ENCODE data around the gene CSNK1D.
A peak's percentile ranks its signal among the peaks of the same experiment; 100 is the strongest.

CSNK1D gene

DNA sequence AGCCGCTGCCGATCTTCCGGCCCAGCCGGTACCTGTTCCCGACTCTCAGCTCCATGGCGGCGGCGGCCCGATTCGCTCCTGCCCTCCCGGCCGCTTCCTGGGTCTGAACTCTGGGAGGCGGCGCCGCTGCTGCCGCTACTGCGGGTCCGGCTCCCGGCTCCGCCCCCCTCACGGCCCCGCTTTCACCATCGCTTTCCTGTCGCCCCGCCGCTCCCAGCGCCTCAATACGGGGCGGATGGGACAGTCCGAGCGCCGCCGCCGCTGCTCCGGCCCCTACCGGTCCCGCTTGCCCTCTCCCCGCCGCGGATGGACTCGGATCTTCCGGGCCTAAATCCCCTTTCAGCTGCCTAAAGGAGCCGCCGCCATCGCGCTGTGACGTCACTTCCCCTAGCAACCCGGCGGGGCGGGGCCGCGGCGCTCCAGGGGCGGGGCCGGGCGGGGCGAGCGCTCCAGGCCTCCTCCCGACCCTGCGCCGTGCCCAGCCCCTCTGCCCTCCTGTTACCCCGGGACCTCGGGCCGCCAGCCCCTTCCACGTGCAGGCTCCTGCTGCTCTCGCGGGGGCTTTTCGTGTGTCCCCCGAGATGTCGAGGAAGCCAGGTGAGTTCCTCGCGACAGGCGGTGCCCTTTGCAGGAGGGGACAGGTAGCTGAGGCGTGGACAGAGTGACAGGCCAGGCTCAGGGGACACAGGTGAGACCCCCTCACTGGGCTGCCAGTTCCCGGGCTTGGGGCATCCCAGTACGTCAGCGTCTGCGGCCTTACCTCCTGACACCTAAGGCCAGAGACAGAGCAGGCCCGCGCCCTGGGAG lies at the start of gene CSNK1D:
CSNK1D (minus strand) TSS at position 374 of the 807 bp plus-strand sequence; CDS start at position 55, 319 bp downstream.
- Histone ChIP-seq H2AFZ (ENCODE audit: low read depth, low read length) (peak within 1 kb of the TSS; percentile 75), H3K4me1 (ENCODE audit: insufficient read depth, low read length) (peaks cover 48% of the 10 kb centered on the region), H3K79me2 (ENCODE audit: insufficient read depth, low read length) (peaks cover 49% of the 10 kb centered on the region), H3K9me3 (ENCODE audit: insufficient read depth, low read length, severe bottlenecking) (no peaks in the 10 kb centered on the region), H4K20me1 (ENCODE audit: insufficient read depth, low read length) (peaks cover 41% of the 10 kb centered on the region), H3K4me3 (ENCODE audit: low read depth in 1 of 2, low read length in 2 of 2) (peak within 1 kb of the TSS; percentile 75 to 86), H3K4me2 (ENCODE audit: insufficient read depth, low read length) (peak within 1 kb of the TSS; percentile 98), H3K27ac (ENCODE audit: low read length) (peak within 1 kb of the TSS; percentile 86), H3K36me3 (ENCODE audit: insufficient read depth, low read length) (peaks cover 41% of the 10 kb centered on the region), H3K27me3 (ENCODE audit: insufficient read depth, low read length, poor library complexity) (no peaks in the 10 kb centered on the region), H3K9ac (ENCODE audit: low read depth, low read length) (peak within 1 kb of the TSS; percentile 86)
- DNase-seq = peak; percentile 93
- TF ChIP-seq EZH2 (IDR thresholded peaks at IDR 0.05; ENCODE audit: borderline replicate concordance, low read depth, low read length, severe bottlenecking) = no peak
- no peak for TF ChIP-seq CTCF (IDR thresholded peaks at IDR 0.05; ENCODE audit: borderline replicate concordance, extremely low read depth, low read length, poor library complexity, severe bottlenecking)
- ATAC-seq (ENCODE audit: insufficient read depth, low read depth) = peak; percentile 87

DNA sequence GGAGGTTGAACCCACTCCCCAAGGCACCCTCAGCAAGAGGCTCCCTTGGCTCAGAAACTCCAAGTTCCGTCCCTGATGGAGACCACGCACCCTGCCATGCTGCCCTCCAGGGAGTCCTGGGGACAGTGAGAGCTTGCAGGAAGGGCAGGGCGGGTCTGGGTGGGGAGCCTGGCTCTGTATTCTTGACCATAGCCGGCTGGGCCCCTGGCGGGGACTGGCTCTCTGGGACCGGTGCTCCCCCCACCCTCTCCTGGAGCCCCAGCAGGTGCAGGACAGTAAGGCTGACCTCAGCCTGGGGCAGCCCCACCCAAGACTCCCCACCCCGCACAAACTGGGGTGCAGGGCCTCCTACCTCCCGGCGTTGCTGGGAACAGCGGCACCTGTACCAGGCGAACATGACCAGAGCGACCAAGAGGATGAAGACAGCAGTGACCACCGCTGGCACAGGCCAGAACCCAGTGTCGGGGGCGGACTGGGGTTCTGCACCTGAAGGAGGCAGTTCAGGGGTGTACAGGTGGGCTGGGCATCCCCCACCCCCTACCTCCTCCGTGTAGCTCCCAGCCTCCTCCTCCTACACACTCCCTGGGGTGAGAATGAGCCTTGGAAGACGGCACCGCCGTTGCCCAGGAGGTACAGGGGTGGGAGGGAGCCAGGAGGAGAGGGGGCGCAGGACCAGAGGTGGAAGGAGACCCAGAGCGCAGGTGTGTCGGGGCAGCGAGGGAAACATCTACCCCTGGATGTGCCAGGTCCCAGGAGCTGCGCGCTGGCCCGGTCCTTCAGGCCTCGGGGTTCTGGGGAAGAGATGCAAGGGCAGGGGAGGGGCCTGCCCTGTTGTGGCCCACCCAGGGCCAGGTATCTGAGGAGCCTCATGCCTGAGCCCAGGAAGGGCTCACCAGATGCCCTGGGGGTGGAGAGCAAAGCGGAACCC lies 49.3 kb upstream of the CSNK1D start:
- peaks cover 5% of the 10 kb centered on the region for H3K79me2 ChIP-seq (ENCODE audit: insufficient read depth, low read length)
- H3K4me3 ChIP-seq (ENCODE audit: low read depth in 1 of 2, low read length in 2 of 2) = no peak overlapping the region
- peaks cover 16% of the 10 kb centered on the region for H3K4me1 ChIP-seq (ENCODE audit: insufficient read depth, low read length)
- H4K20me1 ChIP-seq (ENCODE audit: insufficient read depth, low read length) = no peaks in the 10 kb centered on the region
- H3K4me2 ChIP-seq (ENCODE audit: insufficient read depth, low read length) = no peak overlapping the region
- H3K9ac ChIP-seq (ENCODE audit: low read depth, low read length) = no peak overlapping the region
- no peak overlapping the region for H3K27ac ChIP-seq (ENCODE audit: low read length)
- no peaks in the 10 kb centered on the region for H3K27me3 ChIP-seq (ENCODE audit: insufficient read depth, low read length, poor library complexity)
- DNase-seq (no peak), ATAC-seq (ENCODE audit: insufficient read depth, low read depth) (no peak)
- no peaks in the 10 kb centered on the region for H3K9me3 ChIP-seq (ENCODE audit: insufficient read depth, low read length, severe bottlenecking)
- H2AFZ ChIP-seq (ENCODE audit: low read depth, low read length) = no peak overlapping the region
- TF ChIP-seq EZH2 (IDR thresholded peaks at IDR 0.05; ENCODE audit: borderline replicate concordance, low read depth, low read length, severe bottlenecking) (no peak), CTCF (IDR thresholded peaks at IDR 0.05; ENCODE audit: borderline replicate concordance, extremely low read depth, low read length, poor library complexity, severe bottlenecking) (no peak)
- no peaks in the 10 kb centered on the region for H3K36me3 ChIP-seq (ENCODE audit: insufficient read depth, low read length)

DNA sequence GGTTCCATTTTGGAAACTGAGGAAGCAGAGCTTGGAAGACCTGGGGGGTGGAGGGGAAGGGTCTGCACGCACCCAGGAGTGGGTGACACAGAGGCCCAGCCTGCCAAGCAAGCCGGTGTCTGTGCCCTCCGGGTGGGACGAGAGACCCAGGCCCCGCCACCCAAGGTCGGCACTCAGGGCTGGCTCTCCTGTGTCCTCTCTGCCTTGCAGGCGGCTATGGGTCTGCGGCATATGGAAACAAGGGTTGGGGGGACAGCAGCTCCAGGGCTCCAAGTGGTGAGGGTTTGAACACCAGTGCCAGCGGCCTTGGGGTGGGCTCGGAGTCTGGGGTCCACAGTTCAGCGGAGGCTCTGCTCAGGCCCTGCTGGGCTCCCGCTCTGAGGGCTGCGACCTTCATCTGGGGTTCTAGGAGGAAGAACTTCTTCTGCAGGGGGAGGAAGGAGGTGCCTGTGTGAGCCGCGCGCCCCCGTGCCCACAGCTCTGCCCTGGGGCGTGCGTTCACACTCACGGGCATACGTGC lies 48.5 kb upstream of the CSNK1D start:
- Histone ChIP-seq H3K4me2 (ENCODE audit: insufficient read depth, low read length) (0 out of 2 replicates have a peak overlapping the region, but pooled peaks have one; percentile 39), H3K4me1 (ENCODE audit: insufficient read depth, low read length) (peaks cover 20% of the 10 kb centered on the region), H3K9ac (ENCODE audit: low read depth, low read length) (no peak overlapping the region; the same call in 1 of the 2 replicates), H3K9me3 (ENCODE audit: insufficient read depth, low read length, severe bottlenecking) (no peaks in the 10 kb centered on the region), H3K4me3 (ENCODE audit: low read depth in 1 of 2, low read length in 2 of 2) (no peak overlapping the region), H3K27ac (ENCODE audit: low read length) (no peak overlapping the region), H3K79me2 (ENCODE audit: insufficient read depth, low read length) (peaks cover 13% of the 10 kb centered on the region), H2AFZ (ENCODE audit: low read depth, low read length) (no peak overlapping the region), H3K27me3 (ENCODE audit: insufficient read depth, low read length, poor library complexity) (no peaks in the 10 kb centered on the region), H3K36me3 (ENCODE audit: insufficient read depth, low read length) (no peaks in the 10 kb centered on the region; the same call in 1 of the 2 replicates), H4K20me1 (ENCODE audit: insufficient read depth, low read length) (no peaks in the 10 kb centered on the region)
- ATAC-seq (ENCODE audit: insufficient read depth, low read depth) (no peak), DNase-seq (no peak)
- TF ChIP-seq CTCF (IDR thresholded peaks at IDR 0.05; ENCODE audit: borderline replicate concordance, extremely low read depth, low read length, poor library complexity, severe bottlenecking) = no peak
- no peak for TF ChIP-seq EZH2 (IDR thresholded peaks at IDR 0.05; ENCODE audit: borderline replicate concordance, low read depth, low read length, severe bottlenecking)
